DOHH2 (cell line): ENCODE measurements around the gene PAPOLG.

ENCODE experiments used
- H3F3A ChIP-seq: fragments of 200-600 bp; sonication (generic), shearing (Covaris generic); 2 replicates; pipeline ENCODE4 v1.6.0; 2016; ENCODE audit warnings: antibody characterized with exemption, mild to moderate bottlenecking; ENCODE audit not compliant: control insufficient read depth, insufficient read depth
- H3K27ac ChIP-seq: fragments of 200-600 bp; sonication (generic); 2 replicates; pipeline ENCODE4 v1.5.1; 2014; ENCODE audit warnings: low read depth, mild to moderate bottlenecking, low read length, moderate library complexity
- H3K27me3 ChIP-seq: fragments of 200-600 bp; sonication (generic); 2 replicates; pipeline ENCODE4 v1.6.1; 2014; ENCODE audit warnings: mild to moderate bottlenecking, low read length, mixed read lengths; ENCODE audit not compliant: control insufficient read depth
- H3K36me3 ChIP-seq: fragments of 200-600 bp; sonication (generic); 2 replicates; pipeline ENCODE4 v1.6.1; 2014; ENCODE audit warnings: mild to moderate bottlenecking, low read length, moderate library complexity, mixed read lengths; ENCODE audit not compliant: control insufficient read depth
- H3K4me1 ChIP-seq: fragments of 200-600 bp; sonication (generic); 2 replicates; pipeline ENCODE4 v1.6.1; 2014; ENCODE audit warnings: mild to moderate bottlenecking, low read length, mixed read lengths; ENCODE audit not compliant: control insufficient read depth
- H3K4me2 ChIP-seq: fragments of 200-600 bp; sonication (generic); 2 replicates; pipeline ENCODE4 v1.6.0; 2014; ENCODE audit warnings: mild to moderate bottlenecking, low read length, moderate library complexity
- H3K4me3 ChIP-seq: fragments of 200-600 bp; sonication (generic); 2 replicates; pipeline ENCODE4 v1.5.1; 2014; ENCODE audit warnings: mild to moderate bottlenecking, low read length, mixed read lengths
- H3K79me2 ChIP-seq: fragments of 200-600 bp; sonication (generic); 2 replicates; pipeline ENCODE4 v1.6.1; 2014; ENCODE audit warnings: mild to moderate bottlenecking, low read length, mixed read lengths; ENCODE audit not compliant: control insufficient read depth
- H3K9me2 ChIP-seq: fragments of 200-600 bp; sonication (generic); replicated peaks from 2 replicates; pipeline ENCODE4 v1.6.1; 2014; ENCODE audit warnings: mild to moderate bottlenecking, low read length, mixed read lengths; ENCODE audit not compliant: control insufficient read depth
- H3K9me3 ChIP-seq: fragments of 200-600 bp; sonication (generic); 2 replicates; pipeline ENCODE4 v1.6.1; 2014; ENCODE audit warnings: antibody characterized with exemption, low read length, mixed read lengths; ENCODE audit not compliant: control insufficient read depth, insufficient read depth
- H4K20me1 ChIP-seq: fragments of 200-600 bp; sonication (generic); 2 replicates; pipeline ENCODE4 v1.6.0; 2014; ENCODE audit warnings: low read depth, mild to moderate bottlenecking, antibody characterized with exemption, low read length, moderate library complexity; ENCODE audit not compliant: control insufficient read depth, insufficient read depth
- EZH2phosphoT487 ChIP-seq: fragments of 200-600 bp; sonication (generic); IDR thresholded peaks from 2 replicates; pipeline ENCODE4 v1.6.1; 2017; ENCODE audit warnings: borderline replicate concordance, mild to moderate bottlenecking, antibody characterized with exemption, low read length, moderate library complexity, mixed read lengths
- TF ChIP-seq, protein P1 (sequence below): fragments of 200-600 bp; sonication (generic); IDR thresholded peaks from one replicate; pipeline ENCODE4 v1.5.1; 2014; ENCODE audit warnings: antibody characterized with exemption, mild to moderate bottlenecking, low read depth, low read length; ENCODE audit not compliant: poor library complexity, severe bottlenecking

The PAPOLG gene

DNA sequence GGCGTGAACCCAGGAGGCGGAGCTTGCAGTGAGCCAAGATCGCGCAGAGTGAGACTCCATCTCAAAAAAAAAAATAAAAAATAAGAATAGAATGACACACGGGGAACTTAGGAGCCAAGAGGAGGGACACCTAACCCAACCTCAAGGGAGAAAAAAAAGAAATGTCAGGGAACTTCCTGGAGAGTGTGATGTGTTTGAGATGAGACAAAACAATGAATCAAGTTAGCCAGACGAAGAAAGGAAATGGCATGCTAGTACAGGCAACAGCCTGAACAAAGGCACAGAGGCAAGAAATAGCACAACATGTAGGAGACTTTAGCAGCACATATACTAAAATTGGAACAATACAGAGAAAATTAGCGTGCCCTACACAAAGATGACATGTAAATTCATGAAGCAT, 36.7 kb upstream of the PAPOLG start:
- Histone ChIP-seq H4K20me1 (no peaks in the 10 kb centered on the region), H3K36me3 (no peaks in the 10 kb centered on the region), H3K27ac (no peak overlapping the region), H3K27me3 (0 out of 2 replicates have a peak, but pooled peaks cover 3% of the 10 kb centered on the region), H3K4me1 (no peaks in the 10 kb centered on the region), H3K79me2 (no peaks in the 10 kb centered on the region), H3K4me3 (no peak overlapping the region), H3K4me2 (no peak overlapping the region), H3K9me2 (no peaks in the 10 kb centered on the region), H3K9me3 (no peaks in the 10 kb centered on the region), H3F3A (no peaks in the 10 kb centered on the region)
- TF ChIP-seq, protein P1, sequence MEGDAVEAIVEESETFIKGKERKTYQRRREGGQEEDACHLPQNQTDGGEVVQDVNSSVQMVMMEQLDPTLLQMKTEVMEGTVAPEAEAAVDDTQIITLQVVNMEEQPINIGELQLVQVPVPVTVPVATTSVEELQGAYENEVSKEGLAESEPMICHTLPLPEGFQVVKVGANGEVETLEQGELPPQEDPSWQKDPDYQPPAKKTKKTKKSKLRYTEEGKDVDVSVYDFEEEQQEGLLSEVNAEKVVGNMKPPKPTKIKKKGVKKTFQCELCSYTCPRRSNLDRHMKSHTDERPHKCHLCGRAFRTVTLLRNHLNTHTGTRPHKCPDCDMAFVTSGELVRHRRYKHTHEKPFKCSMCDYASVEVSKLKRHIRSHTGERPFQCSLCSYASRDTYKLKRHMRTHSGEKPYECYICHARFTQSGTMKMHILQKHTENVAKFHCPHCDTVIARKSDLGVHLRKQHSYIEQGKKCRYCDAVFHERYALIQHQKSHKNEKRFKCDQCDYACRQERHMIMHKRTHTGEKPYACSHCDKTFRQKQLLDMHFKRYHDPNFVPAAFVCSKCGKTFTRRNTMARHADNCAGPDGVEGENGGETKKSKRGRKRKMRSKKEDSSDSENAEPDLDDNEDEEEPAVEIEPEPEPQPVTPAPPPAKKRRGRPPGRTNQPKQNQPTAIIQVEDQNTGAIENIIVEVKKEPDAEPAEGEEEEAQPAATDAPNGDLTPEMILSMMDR, result no peak
- TF ChIP-seq EZH2phosphoT487, result no peak

DNA sequence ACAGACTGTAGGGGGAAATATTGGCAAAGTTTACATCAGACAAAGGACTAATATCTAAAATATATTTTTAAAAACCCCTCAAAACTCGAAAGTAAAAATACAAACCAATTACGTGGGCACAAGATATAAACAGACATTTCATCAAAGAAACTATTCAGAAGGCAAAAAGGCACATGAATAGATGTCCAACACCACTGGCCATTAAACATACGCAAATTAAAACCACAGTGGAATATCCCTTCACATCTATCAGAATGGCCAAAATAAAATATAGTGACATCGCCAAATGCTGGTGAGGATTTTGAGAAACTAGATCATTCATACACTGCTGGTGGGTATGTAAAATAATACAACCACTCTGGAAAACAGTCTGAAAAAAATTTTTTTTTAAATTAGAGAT, 30.6 kb upstream of the PAPOLG start:
- no peaks in the 10 kb centered on the region for H3K9me3 ChIP-seq
- no peaks in the 10 kb centered on the region for H3K4me1 ChIP-seq
- TF ChIP-seq, protein P1, result no peak
- no peak for TF ChIP-seq EZH2phosphoT487

DNA sequence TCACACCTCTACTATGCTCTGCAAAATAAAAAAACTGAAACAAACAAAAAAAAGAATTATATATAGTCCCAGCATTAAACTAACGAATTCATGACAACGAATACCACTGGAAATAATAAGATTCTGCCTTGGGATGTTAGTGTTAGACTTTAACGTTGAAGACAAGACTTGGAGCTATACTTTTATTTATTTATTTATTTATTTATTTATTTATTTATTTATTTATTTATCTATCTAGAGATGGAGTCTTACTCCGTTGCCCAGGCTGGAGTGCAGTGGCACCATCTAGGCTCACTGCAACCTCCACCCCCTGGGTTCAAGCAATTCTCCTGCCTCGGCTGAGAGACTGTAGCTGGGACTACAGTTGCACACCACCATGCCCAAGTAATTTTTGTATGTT, 27.2 kb upstream of the PAPOLG start:
- Histone ChIP-seq H3K4me3 (no peak overlapping the region), H3K36me3 (no peaks in the 10 kb centered on the region), H3F3A (no peaks in the 10 kb centered on the region), H3K4me1 (no peaks in the 10 kb centered on the region), H3K4me2 (no peak overlapping the region), H3K9me3 (no peaks in the 10 kb centered on the region), H3K27me3 (0 out of 2 replicates have a peak, but pooled peaks cover 2% of the 10 kb centered on the region), H3K9me2 (no peaks in the 10 kb centered on the region), H3K79me2 (no peaks in the 10 kb centered on the region), H3K27ac (no peak overlapping the region), H4K20me1 (no peaks in the 10 kb centered on the region)
- TF ChIP-seq, protein P1, result no peak
- TF ChIP-seq EZH2phosphoT487, result no peak

More for the DNA sequence above, 30.6 kb upstream of the PAPOLG start:
- Histone ChIP-seq H3K79me2 (no peaks in the 10 kb centered on the region), H3F3A (no peaks in the 10 kb centered on the region), H3K36me3 (no peaks in the 10 kb centered on the region), H3K4me3 (no peak overlapping the region), H3K27me3 (0 out of 2 replicates have a peak, but pooled peaks cover 3% of the 10 kb centered on the region), H3K4me2 (no peak overlapping the region), H3K27ac (no peak overlapping the region), H4K20me1 (no peaks in the 10 kb centered on the region), H3K9me2 (no peaks in the 10 kb centered on the region)
